OCI-LY7 (cell line): ENCODE results near the gene SLC18A2. TPM values are rescaled to one million over a fixed set of nuclear protein-coding genes. Genes with fewer than 3 reads are reported as not detected.

Experiments used
- BruUV-seq: library from RNA; stranded (reverse); fragments of 400-500 nt; replicated peaks from 2 replicates; lab custom pipeline; 2021; lab: Mats Ljungman, UMichigan
- CTCF ChIA-PET: fragments of 300-600 bp; sonication (Branson Sonifier 250); formaldehyde crosslinking; loops from one replicate; lab custom pipeline; 2022; ENCODE audit warnings: antibody characterized with exemption; ENCODE audit not compliant: unreplicated experiment; lab: Charles Lee
- POLR2A ChIA-PET: fragments of 300-600 bp; sonication (Branson Sonifier 250); formaldehyde crosslinking; loops from one replicate; lab custom pipeline; 2022; ENCODE audit warnings: antibody characterized with exemption; lab: Charles Lee
- DNase-seq: peaks from one replicate; pipeline ENCODE4 v3.0.0-alpha.2; 2015; ENCODE audit warnings: low spot score
- H2AFZ ChIP-seq: fragments of 200-600 bp; sonication (generic), shearing (Covaris generic); 2 replicates; pipeline ENCODE4 v1.6.1; 2014; ENCODE audit warnings: mild to moderate bottlenecking, antibody characterized with exemption, low read length, moderate library complexity
- H3K27ac ChIP-seq: fragments of 200-600 bp; sonication (generic); 2 replicates; pipeline ENCODE4 v1.5.1; 2014; ENCODE audit warnings: mixed run types, low read depth, mild to moderate bottlenecking, moderate library complexity, low read length, inconsistent platforms; ENCODE audit not compliant: poor library complexity, severe bottlenecking
- H3K36me3 ChIP-seq: fragments of 200-600 bp; sonication (generic); 2 replicates; pipeline ENCODE4 v1.6.1; 2014; ENCODE audit warnings: mild to moderate bottlenecking, antibody characterized with exemption, low read length, moderate library complexity, mixed read lengths; ENCODE audit not compliant: insufficient read depth
- H3K4me1 ChIP-seq: fragments of 200-600 bp; sonication (generic); 2 replicates; pipeline ENCODE4 v1.5.1; 2014; ENCODE audit warnings: mild to moderate bottlenecking, low read length; ENCODE audit not compliant: insufficient read depth, poor library complexity, severe bottlenecking
- H3K4me2 ChIP-seq: fragments of 200-600 bp; sonication (generic); 2 replicates; pipeline ENCODE4 v1.6.1; 2014; ENCODE audit warnings: mild to moderate bottlenecking, low read length
- H3K4me3 ChIP-seq: fragments of 200-600 bp; sonication (generic); 2 replicates; pipeline ENCODE4 v1.5.1; 2014; ENCODE audit warnings: mild to moderate bottlenecking, low read depth, low read length; ENCODE audit not compliant: poor library complexity, severe bottlenecking
- H3K79me2 ChIP-seq: fragments of 200-600 bp; sonication (generic); 2 replicates; pipeline ENCODE4 v1.6.1; 2016; ENCODE audit warnings: low read depth, mild to moderate bottlenecking, low read length, moderate library complexity, mixed read lengths; ENCODE audit not compliant: insufficient read depth
- H3K9me2 ChIP-seq: fragments of 200-600 bp; sonication (generic); 2 replicates; pipeline ENCODE4 v1.6.1; 2016; ENCODE audit warnings: mild to moderate bottlenecking, low read length, mixed read lengths; ENCODE audit not compliant: insufficient read depth
- H3K9me3 ChIP-seq: fragments of 200-600 bp; sonication (generic); 2 replicates; pipeline ENCODE4 v1.6.1; 2014; ENCODE audit warnings: mild to moderate bottlenecking, mixed run types, low read length, mixed read lengths
- H4K20me1 ChIP-seq: fragments of 200-600 bp; sonication (generic); 2 replicates; pipeline ENCODE4 v1.6.1; 2014; ENCODE audit warnings: mild to moderate bottlenecking, antibody characterized with exemption, low read length, moderate library complexity, mixed read lengths; ENCODE audit not compliant: insufficient read depth
- EZH2phosphoT487 ChIP-seq: fragments of 200-600 bp; sonication (generic); IDR thresholded peaks from 2 replicates; pipeline ENCODE4 v1.6.1; 2018; ENCODE audit warnings: low read depth, borderline replicate concordance, mild to moderate bottlenecking, mixed run types, antibody characterized with exemption, low read length, moderate library complexity, mixed read lengths
- intact Hi-C: fragments of 100-400 bp; cut with micrococcal nuclease; formaldehyde crosslinking; loops from one replicate; pipeline ENCODE4 v1.10.0; 2022; ENCODE audit not compliant: unreplicated experiment
- total RNA-seq, 2 experiments: library from RNA; depleted of rRNA in 1 of 2; stranded (reverse); fragments of >200 nt in 1 of 2; shearing (Covaris generic) in 1 of 2; gene quantifications; 2 replicates each; pipeline ENCODE4 v1.2.3, GENCODE V29; 2014 to 2022
- TF ChIP-seq, protein P1 (sequence below): fragments of 200-600 bp; sonication (generic); conservative IDR thresholded peaks from 2 replicates; pipeline ENCODE4 v1.5.1; 2014; ENCODE audit warnings: mild to moderate bottlenecking, antibody characterized with exemption, low read length, moderate library complexity, mixed read lengths

Gene SLC18A2
- total RNA-seq, 2 experiments from 2014 or later, result not detected

DNA sequence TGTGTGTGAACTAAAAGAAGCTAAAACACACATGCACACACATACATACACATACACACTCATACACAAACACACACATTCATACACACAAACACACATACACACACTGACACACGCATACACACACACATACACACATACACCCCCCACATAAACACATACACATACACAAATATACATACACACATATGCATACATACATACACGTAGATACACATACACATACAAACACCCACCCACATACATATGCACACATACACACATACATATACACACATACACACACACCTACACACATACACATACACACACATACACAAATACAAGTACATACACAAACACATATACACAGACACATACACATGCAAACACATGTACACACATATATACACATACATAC, 28.0 kb downstream of the SLC18A2 start:
- intact Hi-C loops, result no loop called here
- POLR2A ChIA-PET, result no interaction called here

DNA sequence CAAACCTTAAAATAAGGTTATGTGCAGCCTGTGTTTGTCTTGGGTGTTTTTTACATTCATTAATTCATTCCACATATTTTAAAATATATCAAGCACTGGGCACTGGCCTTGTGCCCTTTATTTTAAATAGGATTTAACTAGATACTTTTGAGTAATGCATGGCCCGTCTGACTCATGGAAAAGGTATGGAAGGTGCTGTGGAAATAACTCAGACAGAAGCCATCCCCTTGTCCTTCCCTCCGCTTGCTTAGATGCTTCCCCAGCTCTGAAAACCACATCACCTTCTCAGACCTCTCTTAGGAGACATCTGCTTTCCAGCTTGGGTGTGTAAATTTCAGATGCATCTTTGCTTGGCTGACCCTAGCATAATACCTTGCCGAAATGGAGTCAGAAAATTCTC, 30.5 kb downstream of the SLC18A2 start:
- H3K27ac ChIP-seq, result no peak overlapping the region
- no TSS peak for BruUV-seq
- H3K4me1 ChIP-seq, result no peaks in the 10 kb centered on the region

More for the DNA sequence above, 28.0 kb downstream of the SLC18A2 start:
- TF ChIP-seq, protein P1, sequence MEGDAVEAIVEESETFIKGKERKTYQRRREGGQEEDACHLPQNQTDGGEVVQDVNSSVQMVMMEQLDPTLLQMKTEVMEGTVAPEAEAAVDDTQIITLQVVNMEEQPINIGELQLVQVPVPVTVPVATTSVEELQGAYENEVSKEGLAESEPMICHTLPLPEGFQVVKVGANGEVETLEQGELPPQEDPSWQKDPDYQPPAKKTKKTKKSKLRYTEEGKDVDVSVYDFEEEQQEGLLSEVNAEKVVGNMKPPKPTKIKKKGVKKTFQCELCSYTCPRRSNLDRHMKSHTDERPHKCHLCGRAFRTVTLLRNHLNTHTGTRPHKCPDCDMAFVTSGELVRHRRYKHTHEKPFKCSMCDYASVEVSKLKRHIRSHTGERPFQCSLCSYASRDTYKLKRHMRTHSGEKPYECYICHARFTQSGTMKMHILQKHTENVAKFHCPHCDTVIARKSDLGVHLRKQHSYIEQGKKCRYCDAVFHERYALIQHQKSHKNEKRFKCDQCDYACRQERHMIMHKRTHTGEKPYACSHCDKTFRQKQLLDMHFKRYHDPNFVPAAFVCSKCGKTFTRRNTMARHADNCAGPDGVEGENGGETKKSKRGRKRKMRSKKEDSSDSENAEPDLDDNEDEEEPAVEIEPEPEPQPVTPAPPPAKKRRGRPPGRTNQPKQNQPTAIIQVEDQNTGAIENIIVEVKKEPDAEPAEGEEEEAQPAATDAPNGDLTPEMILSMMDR, result no peak
- no peak for TF ChIP-seq EZH2phosphoT487
- no peaks in the 10 kb centered on the region for H3K79me2 ChIP-seq
- H2AFZ ChIP-seq, result no peak overlapping the region
- H3K9me3 ChIP-seq, result no peaks in the 10 kb centered on the region
- H3K4me3 ChIP-seq, result no peak overlapping the region
- no peak for DNase-seq
- CTCF ChIA-PET, result no interaction called here
- H3K9me2 ChIP-seq, result no peaks in the 10 kb centered on the region
- H3K36me3 ChIP-seq, result no peaks in the 10 kb centered on the region
- H3K27ac ChIP-seq, result no peak overlapping the region
- H4K20me1 ChIP-seq, result no peaks in the 10 kb centered on the region
- H3K4me2 ChIP-seq, result no peak overlapping the region
- BruUV-seq, result no TSS peak
- H3K4me1 ChIP-seq, result no peaks in the 10 kb centered on the region

More for the DNA sequence above, 30.5 kb downstream of the SLC18A2 start:
- Histone ChIP-seq H3K9me3 (no peaks in the 10 kb centered on the region), H3K4me3 (no peak overlapping the region), H4K20me1 (no peaks in the 10 kb centered on the region), H3K79me2 (no peaks in the 10 kb centered on the region), H3K4me2 (no peak overlapping the region), H2AFZ (no peak overlapping the region), H3K36me3 (no peaks in the 10 kb centered on the region), H3K9me2 (no peaks in the 10 kb centered on the region)
- CTCF ChIA-PET, result no interaction called here
- POLR2A ChIA-PET, result no interaction called here
- no peak for TF ChIP-seq EZH2phosphoT487
- TF ChIP-seq, protein P1, result no peak
- DNase-seq, result no peak
- intact Hi-C loops, result no loop called here
